NCI-H1417 (cell line): ENCODE results near the gene SPPL3.
"Not testable (repeated sequence)": the region's sequence is repeated elsewhere in the genome, so short reads cannot be mapped to it uniquely, and the experiment has no call there.

Experiments used
- DNase-seq, 3 experiments: peaks; one replicate each; lab custom pipeline; 2025; lab: John Stamatoyannopoulos, UW

SPPL3 gene

DNA sequence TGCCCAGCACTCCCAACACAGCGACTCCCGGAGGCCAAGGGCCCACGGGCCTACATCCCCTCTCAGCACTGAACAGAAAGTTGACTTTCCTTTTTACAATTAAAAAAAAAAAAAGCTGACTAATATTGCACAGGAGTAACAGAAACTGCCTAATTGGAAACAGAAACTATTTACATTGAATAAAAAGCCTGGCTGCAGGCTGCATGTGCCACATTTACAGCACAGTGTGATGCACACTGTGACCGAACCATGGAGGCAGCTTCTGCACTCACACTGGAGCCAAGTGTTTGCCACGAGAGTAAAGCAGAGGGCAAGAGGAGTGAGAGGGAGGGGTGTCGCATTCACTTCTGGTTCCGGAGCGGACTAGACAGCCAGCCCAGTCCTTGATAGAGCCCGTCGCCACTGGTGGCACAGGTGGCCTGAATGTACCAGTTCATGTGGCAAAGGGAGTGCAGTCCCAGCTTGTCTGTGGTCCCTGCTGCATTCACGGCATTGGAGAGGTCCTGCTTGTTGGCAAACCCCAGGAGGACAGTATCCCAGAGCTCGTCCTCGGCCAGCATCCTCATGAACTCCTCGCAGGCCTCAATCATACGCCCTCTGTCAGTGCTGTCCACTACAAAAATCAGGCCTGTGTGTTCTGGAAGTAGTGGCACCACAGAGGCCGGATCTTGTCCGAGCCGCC lies 59.2 kb downstream of the SPPL3 start:
- no peak for DNase-seq

GRCh38 chr12:120844297-120844696 lies 59.9 kb downstream of the SPPL3 start:
- no peak for DNase-seq

GRCh38 chr12:120843472-120843871 lies 60.7 kb downstream of the SPPL3 start:
- no peak for DNase-seq

GRCh38 chr12:120842595-120842994 lies 61.6 kb downstream of the SPPL3 start:
- no peak for DNase-seq

- DNase-seq = no peak
These were observed 62.6 kb downstream of the SPPL3 start for GRCh38 chr12:120841525-120841924.

GRCh38 chr12:120839503-120839902 lies 64.7 kb downstream of the SPPL3 start:
- DNase-seq = no peak

GRCh38 chr12:120838629-120839383 lies 65.4 kb downstream of the SPPL3 start:
- not testable (repeated sequence) for DNase-seq

- no peak for DNase-seq
These were observed 68.0 kb downstream of the SPPL3 start for GRCh38 chr12:120836114-120836684.

- peak in 1 of 3 experiments; percentile 56 for DNase-seq
These were observed 68.5 kb downstream of the SPPL3 start for GRCh38 chr12:120835657-120836056.

DNA sequence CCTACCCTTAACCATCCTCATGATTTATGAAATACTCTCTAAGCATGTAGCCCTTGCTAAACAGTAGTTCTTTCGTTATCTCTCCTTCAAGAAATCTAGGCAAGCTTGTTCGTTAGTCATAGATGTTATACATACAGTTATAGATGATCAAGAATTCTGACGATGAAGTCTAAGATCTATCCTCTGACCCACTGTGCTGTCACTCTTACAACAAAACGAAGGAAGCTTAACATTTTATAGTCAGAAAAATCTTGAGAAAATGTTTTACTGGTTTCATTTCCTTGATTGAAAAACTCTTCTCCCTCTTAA lies 68.9 kb downstream of the SPPL3 start:
- no peak for DNase-seq

DNA sequence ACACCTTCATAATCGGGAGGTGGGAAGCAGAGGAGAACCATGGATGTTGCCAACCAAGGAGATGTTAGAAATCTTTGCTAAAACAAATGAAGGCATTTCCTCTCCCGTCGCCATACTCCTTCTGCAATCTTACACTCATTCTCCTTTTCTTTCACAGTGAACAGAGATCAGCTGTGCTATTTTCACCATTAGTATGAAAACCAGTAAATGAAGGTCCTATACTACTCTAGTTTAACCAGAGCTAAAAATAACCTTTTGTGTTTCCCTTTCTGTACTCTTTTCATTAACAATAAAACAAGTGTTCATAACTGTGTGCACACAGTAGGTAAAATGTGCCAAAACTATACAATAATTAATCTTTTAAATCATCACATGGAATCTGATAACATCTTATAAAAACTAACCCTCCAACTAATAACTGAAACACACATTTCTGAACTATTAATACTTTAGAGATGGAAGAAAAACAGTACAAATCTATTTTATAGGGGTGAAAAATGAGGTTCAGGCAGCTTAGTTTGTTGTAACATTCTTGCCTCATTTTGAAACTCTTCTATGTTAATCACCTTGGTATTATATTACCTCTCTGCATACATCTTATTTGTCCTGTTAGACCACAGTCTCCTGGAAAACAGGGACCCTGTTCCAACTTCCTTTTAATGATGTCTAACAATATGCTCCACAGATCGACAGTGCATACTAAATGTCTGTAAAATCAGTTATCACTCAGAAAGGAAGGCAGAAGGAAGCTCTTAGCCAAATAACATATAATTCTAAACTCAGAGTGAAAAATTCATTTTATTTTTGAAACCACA lies 69.5 kb downstream of the SPPL3 start:
- no peak for DNase-seq

GRCh38 chr12:120833849-120834248 lies 70.3 kb downstream of the SPPL3 start:
- no peak for DNase-seq

- DNase-seq = no peak
These were observed 71.4 kb downstream of the SPPL3 start for GRCh38 chr12:120832737-120833136.

- DNase-seq = no peak
These were observed 72.4 kb downstream of the SPPL3 start for GRCh38 chr12:120831648-120832267.

DNA sequence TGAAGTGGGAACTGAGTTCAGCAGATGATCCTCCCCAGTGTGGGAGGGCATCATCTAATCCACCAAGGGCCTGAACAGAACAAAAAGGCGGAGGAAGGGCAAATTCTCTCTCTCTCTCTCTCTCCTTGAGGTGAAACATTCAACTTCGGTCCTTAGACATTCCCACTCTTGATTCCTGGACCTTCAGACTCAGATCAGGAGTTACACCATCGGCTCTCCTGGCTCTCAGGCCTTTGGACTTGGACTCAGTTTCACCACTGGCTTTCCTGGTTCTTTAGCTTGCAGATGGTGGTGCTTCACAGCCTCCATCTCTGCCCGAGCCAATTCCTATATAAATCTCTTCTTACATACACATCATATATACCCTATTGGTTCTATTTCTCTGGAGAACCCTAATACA lies 73.2 kb downstream of the SPPL3 start:
- DNase-seq = no peak

- no peak for DNase-seq
These were observed 73.9 kb downstream of the SPPL3 start for GRCh38 chr12:120830052-120830940.

GRCh38 chr12:120826335-120826734 lies 77.8 kb downstream of the SPPL3 start:
- no peak for DNase-seq

DNA sequence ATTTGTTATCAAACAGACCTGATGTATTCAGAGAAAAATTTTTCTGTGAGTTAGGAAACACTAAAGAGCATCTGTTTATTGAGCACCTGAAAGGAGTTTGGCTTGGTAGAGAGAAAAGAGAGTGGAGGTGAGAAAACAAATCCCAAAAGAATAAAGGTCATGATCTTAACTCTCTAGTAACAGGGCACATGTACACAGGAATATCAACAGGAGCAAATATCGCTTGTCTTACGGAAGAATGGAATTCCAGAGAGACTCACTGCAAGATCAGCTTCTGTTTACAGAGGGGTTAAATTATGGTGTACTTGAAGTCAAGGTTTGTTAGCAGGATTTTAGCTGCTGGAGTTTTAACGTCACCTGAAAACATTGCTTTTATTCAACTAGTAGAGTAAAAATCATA lies 78.8 kb downstream of the SPPL3 start:
- DNase-seq = peak in 1 of 3 experiments; percentile 21

DNA sequence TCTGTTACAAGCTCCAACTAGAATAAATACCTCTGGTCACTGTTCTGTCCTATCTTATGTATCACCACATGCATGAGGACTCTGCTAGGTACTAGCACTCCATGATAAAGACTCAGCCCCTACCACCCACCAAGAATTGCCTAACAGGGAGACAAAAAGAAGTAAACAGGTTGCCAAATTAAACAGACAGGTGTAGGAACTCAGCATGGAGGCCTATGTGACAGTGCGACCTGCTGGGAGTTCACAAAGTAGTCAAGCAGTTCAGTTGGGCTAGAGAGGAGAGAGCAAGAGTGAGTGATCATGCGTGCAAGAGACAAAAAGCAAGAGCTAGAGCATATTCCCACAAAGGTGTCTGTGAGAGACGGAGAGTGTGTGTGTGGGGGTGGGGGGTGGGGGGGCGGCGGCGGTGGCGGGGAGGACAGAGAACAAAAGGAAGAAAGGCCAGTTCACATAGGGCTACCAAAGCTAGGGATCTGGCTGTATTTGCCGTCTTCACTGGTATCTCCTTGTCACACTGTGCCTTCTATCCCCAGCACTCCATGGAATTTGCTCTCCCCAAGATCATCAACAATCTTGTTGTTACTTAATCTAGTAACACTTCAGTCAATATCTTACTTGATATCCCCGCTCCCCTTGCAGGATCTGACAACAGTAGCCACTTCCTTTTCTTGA lies 81.2 kb downstream of the SPPL3 start:
- peak in 2 of 3 experiments; percentile 61 to 89 for DNase-seq

GRCh38 chr12:120821878-120822277 lies 82.3 kb downstream of the SPPL3 start:
- DNase-seq = no peak
